HepG2 (cell line): Measurements from ENCODE around the gene DSG2. TPM values are rescaled to one million over a fixed set of nuclear protein-coding genes. Genes with fewer than 3 reads are reported as not detected.

ENCODE experiments used
- ARID4A ChIP-seq: sonication (generic); formaldehyde crosslinking; IDR thresholded peaks from 2 replicates; pipeline ENCODE4 v1.5.0; 2020; ENCODE audit warnings: mild to moderate bottlenecking, missing genetic modification reagents, borderline replicate concordance
- BCL3 ChIP-seq: sonication (generic); formaldehyde crosslinking; IDR thresholded peaks from 2 replicates; pipeline ENCODE4 v1.5.1; 2020; ENCODE audit warnings: mild to moderate bottlenecking, missing genetic modification reagents, moderate library complexity
- PLSCR1 ChIP-seq: sonication (generic); formaldehyde crosslinking; IDR thresholded peaks from 2 replicates; pipeline ENCODE4 v1.5.0; 2020; ENCODE audit warnings: missing genetic modification reagents, mild to moderate bottlenecking, borderline replicate concordance
- SMARCC2 ChIP-seq: fragments of 450-650 bp; IDR thresholded peaks from 2 replicates; pipeline ENCODE4 v1.6.1; 2017; ENCODE audit warnings: antibody characterized with exemption, mild to moderate bottlenecking
- SRSF1 ChIP-seq: fragments of 200-400 bp; formaldehyde crosslinking; optimal IDR thresholded peaks from 2 replicates; pipeline ENCODE3; 2017; ENCODE audit warnings: mild to moderate bottlenecking, low read depth, low read length, moderate library complexity
- TFAP4 ChIP-seq: sonication (generic); IDR thresholded peaks from 2 replicates; pipeline ENCODE4 v1.6.1; 2016; ENCODE audit warnings: low read depth, borderline replicate concordance
- ZHX2 ChIP-seq, 2 experiments: sonication (generic) in 1 of 2; formaldehyde crosslinking in 1 of 2; IDR thresholded peaks; 2 replicates each; pipeline versions ENCODE4 v1.6.1 to v1.9.0; 2014 to 2022; ENCODE audit warnings: antibody characterized with exemption in 1 of 2, borderline replicate concordance in 1 of 2, inconsistent platforms in 1 of 2, low read depth in 1 of 2, missing genetic modification reagents in 1 of 2
- polyA plus RNA-seq, 8 experiments: library from polyadenylated mRNA; depleted of rRNA in 3 of 8; stranded (reverse) in 7 of 8; unstranded in 1 of 8; fragments of >200 nt; fragmentation: Illumina TruSeq in 4 of 8; extraction: Trizol in 4 of 8; gene quantifications; 2 replicates each; pipeline versions ENCODE4 v1.2.1 to v1.2.3, GENCODE V29; 2011 to 2016; ENCODE audit warnings: low read depth in 4 of 8, missing spikeins in 1 of 8, mixed read lengths in 1 of 8; ENCODE audit not compliant: insufficient read depth in 1 of 8
- total RNA-seq, 5 experiments: library from RNA; depleted of rRNA; stranded (reverse); fragments of >200 nt; fragmentation: Illumina TruSeq; extraction: Trizol; gene quantifications; 2 replicates each; pipeline ENCODE4 v1.2.3, GENCODE V29; 2016; ENCODE audit warnings: low read depth in 1 of 5

DSG2 gene
- total and polyA plus RNA-seq, 2 of the 13 experiments (the other 11 are each of a cell fraction or from before 2014, with no cell fraction given): 23.3 to 66.7 TPM

- TF ChIP-seq SRSF1 (no peak), ZHX2 (IDR thresholded peaks at IDR 0.05; ENCODE audit: low read depth) (no peak), ZHX2 (CRISPR knock-in tag; IDR thresholded peaks at IDR 0.05; ENCODE audit: borderline replicate concordance) (no peak), PLSCR1 (CRISPR knock-in tag) (no peak), TFAP4 (no peak), BCL3 (CRISPR knock-in tag) (no peak), ARID4A (CRISPR knock-in tag) (no peak), SMARCC2 (no peak)
Observed at GRCh38 chr18:31490833-31491232, 7.1 kb upstream of the DSG2 start (continued).
